ENCODE results near the gene CCR6. TPM values are rescaled to one million over a fixed set of nuclear protein-coding genes. Genes with fewer than 3 reads are reported as not detected.

CCR6 gene
- total and polyA plus RNA-seq, 12 donors, result not detected

- TF ChIP-seq POLR2A (IDR thresholded peaks at IDR 0.05) (no peak), CTCF (IDR thresholded peaks at IDR 0.05) (no peak)
- Histone ChIP-seq H3K36me3 (replicated peaks in 1 of 2) (no peaks in the 10 kb centered on the region), H3K4me1 (replicated peaks in 1 of 2) (no peaks in the 10 kb centered on the region), H3K4me3 (no peak overlapping the region), H3K27ac (no peak overlapping the region), H3K9me3 (replicated peaks in 1 of 3) (no peaks in the 10 kb centered on the region), H3K27me3 (no peaks in the 10 kb centered on the region)
- no peak for DNase-seq
- WGBS, 4 donors, result 65 to 79% (median 73%) methylated on average over 20 to 28 of the region's 28 CpGs
- intact Hi-C loops (cut with DNase I), result no loop called here
Observed at GRCh38 chr6:167093922-167094432, 28.9 kb upstream of the CCR6 start.

GRCh38 chr6:167094436-167094819 lies 28.5 kb upstream of the CCR6 start:
- Histone ChIP-seq H3K27ac (no peak overlapping the region), H3K36me3 (replicated peaks in 1 of 2) (no peaks in the 10 kb centered on the region), H3K4me1 (replicated peaks in 1 of 2) (no peaks in the 10 kb centered on the region), H3K27me3 (no peaks in the 10 kb centered on the region), H3K9me3 (replicated peaks in 1 of 3) (no peaks in the 10 kb centered on the region), H3K4me3 (no peak overlapping the region)
- 68 to 79% (median 72%) methylated on average over 12 of the region's 12 CpGs for WGBS, 4 donors
- intact Hi-C loops (cut with DNase I), result no loop called here
- TF ChIP-seq POLR2A (IDR thresholded peaks at IDR 0.05) (no peak), CTCF (IDR thresholded peaks at IDR 0.05) (no peak)
- no peak for DNase-seq

- intact Hi-C loops (cut with DNase I), result no loop called here
- H3K27me3 ChIP-seq, result no peaks in the 10 kb centered on the region
- no peak overlapping the region for H3K27ac ChIP-seq
- no peaks in the 10 kb centered on the region for H3K36me3 ChIP-seq (replicated peaks in 1 of 2)
- no peaks in the 10 kb centered on the region for H3K4me1 ChIP-seq (replicated peaks in 1 of 2)
- H3K4me3 ChIP-seq, result no peak overlapping the region
- TF ChIP-seq POLR2A (IDR thresholded peaks at IDR 0.05) (no peak), CTCF (IDR thresholded peaks at IDR 0.05) (no peak)
- no peaks in the 10 kb centered on the region for H3K9me3 ChIP-seq (replicated peaks in 1 of 3)
- DNase-seq, result no peak
- WGBS, 4 donors, result 65 to 74% (median 70%) methylated on average over 4 of the region's 4 CpGs
Observed at GRCh38 chr6:167094820-167095637, 27.9 kb upstream of the CCR6 start.

GRCh38 chr6:167095888-167096287 lies 27.0 kb upstream of the CCR6 start:
- Histone ChIP-seq H3K36me3 (replicated peaks in 1 of 2) (no peaks in the 10 kb centered on the region), H3K27me3 (no peaks in the 10 kb centered on the region), H3K27ac (no peak overlapping the region), H3K9me3 (replicated peaks in 1 of 3) (no peaks in the 10 kb centered on the region), H3K4me3 (no peak overlapping the region), H3K4me1 (replicated peaks in 1 of 2) (no peaks in the 10 kb centered on the region)
- no peak for DNase-seq
- intact Hi-C loops (cut with DNase I), result no loop called here
- no peak for TF ChIP-seq POLR2A (IDR thresholded peaks at IDR 0.05)
- TF ChIP-seq CTCF (IDR thresholded peaks at IDR 0.05), result no peak
- 86 to 93% (median 87%) methylated on average over 2 of the region's 2 CpGs; no CpG with 5 or more reads in 1 of the 4 donors for WGBS, 4 donors
